HG03565 (cell line): ENCODE results near the gene IFI6.

ENCODE experiments used
- ATAC-seq: cut with Tn5 transposase; IDR thresholded peaks from one replicate; pipeline ENCODE4 v1.9.1; 2021; ENCODE audit warnings: mild to moderate bottlenecking, moderate library complexity; ENCODE audit not compliant: unreplicated experiment

IFI6 gene

GRCh38 chr1:27676410-27676809 lies 4.4 kb upstream of the IFI6 start:
- ATAC-seq, result no peak

- ATAC-seq, result no peak
Measured at GRCh38 chr1:27672750-27673112, 739 bp upstream of the IFI6 start.

DNA sequence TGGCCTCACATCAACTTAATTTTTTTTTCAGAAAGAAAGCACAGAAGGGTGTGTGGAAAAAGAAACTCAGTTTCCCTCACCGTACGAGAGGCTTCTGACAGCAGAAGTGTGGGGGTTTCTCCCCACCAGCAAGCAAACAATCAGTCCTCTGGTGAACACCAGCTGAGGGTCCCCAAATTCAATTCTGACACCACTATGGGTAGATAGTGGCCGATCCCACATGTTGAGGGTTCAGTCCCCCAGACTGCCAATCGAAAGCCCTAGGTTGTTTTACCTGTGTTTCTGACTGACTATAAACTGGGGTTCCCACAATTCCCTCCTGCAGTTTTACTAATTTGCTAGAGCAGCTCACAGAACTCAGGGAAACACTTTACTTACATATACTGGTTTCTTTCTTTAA lies 2.1 kb downstream of the IFI6 start:
- no peak for ATAC-seq

DNA sequence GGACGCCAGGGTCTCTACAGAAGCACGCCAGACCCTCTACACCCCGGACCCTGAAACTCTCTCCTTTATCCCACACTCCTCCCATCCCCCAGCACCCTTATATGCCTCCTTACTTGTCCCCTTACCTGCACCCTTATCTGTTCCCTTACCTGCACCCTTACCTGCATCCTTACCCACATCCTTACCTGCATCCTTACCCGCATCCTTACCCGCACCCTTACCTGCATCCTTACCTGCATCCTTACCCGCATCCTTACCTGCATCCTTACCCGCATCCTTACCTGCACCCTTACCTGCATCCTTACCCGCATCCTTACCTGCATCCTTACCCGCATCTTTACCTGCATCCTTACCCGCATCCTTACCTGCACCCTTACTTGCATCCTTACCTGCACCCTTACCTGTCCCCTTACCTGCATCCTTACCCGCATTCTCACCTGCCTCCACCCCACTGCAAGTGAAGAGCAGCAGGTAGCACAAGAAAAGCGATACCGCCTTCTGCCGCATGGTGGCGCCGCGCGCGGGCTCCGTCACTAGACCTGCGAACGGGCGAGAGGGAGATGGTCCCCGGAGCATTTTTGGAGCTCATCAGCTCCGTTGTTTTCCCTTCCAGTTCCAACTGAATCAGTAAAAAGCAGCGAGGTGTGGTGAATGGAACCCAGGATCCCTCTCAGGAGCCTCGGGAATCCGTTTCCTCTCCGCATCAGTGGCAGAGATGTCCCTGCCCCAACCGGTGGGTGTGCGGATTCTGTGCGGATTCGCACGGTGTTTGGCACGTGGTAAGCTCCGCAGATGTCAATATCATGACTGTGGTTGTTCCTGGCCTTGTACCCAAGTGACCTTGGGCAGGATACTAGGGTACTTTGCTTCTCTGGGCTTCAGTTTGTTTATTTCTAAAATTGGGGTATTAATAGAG lies 2.9 kb downstream of the IFI6 start:
- no peak for ATAC-seq

- ATAC-seq, result no peak
Measured at GRCh38 chr1:27668121-27668807, 3.7 kb downstream of the IFI6 start.

DNA sequence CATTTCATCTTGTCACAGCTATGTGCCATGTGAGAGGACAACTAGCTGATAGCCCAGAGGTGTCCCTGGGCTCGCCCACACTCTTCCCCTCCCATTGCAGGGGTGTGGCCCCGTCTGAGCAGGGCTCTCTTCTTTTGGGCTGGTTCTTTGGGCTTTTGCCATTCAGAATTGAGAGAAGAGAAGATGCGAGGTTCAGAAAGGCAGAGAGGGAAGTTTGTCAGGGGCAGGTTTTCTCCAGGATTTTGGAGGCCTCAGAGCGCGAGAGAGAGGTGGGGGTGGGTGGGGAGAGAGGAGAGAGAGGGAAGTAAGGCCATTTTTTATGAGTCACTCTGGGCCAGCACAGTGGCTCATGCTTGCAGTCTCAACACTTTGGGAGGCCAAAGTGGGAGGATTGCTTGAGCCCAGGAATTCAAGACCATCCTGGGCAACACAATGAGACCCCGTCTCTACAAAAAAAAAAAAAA lies 5.2 kb downstream of the IFI6 start:
- no peak for ATAC-seq

GRCh38 chr1:27666294-27666693 lies 5.7 kb downstream of the IFI6 start:
- no peak for ATAC-seq

DNA sequence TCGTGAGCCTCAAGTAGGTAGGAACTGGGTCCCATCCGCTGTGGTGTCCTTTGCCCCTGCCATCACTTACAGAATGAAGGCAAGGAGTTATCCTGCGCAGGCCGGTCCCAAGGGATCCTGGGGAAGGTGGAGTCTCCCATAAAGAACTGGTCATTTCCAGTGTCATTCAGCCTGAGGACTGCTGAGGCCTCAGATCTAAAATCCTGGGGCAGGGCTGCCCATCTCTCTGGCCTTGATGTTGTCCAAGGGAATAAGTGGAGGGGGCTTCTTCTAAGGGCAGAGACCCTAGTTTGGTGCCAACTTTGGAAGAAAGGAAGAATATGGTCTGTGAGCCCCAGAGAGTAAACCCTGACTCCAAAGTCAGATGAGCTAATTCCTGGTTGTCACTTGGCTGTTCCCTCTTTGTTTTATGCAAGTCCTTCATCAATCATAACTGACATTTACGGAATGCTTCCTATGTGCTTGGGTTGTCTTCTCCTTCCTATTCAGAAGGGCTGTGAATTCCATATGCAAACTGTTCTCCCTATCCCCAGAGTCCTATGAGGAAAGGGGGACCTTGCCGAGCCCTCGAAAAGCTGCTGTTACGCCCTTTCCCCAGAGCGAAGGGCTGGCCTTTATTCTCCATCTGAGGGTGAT lies 6.9 kb downstream of the IFI6 start:
- ATAC-seq, result no peak

- no peak for ATAC-seq
Measured at GRCh38 chr1:27664291-27664690, 7.7 kb downstream of the IFI6 start.

GRCh38 chr1:27662707-27663393 lies 9.1 kb downstream of the IFI6 start:
- ATAC-seq, result peak; percentile 31

GRCh38 chr1:27662261-27662660 lies 9.7 kb downstream of the IFI6 start:
- ATAC-seq, result no peak

DNA sequence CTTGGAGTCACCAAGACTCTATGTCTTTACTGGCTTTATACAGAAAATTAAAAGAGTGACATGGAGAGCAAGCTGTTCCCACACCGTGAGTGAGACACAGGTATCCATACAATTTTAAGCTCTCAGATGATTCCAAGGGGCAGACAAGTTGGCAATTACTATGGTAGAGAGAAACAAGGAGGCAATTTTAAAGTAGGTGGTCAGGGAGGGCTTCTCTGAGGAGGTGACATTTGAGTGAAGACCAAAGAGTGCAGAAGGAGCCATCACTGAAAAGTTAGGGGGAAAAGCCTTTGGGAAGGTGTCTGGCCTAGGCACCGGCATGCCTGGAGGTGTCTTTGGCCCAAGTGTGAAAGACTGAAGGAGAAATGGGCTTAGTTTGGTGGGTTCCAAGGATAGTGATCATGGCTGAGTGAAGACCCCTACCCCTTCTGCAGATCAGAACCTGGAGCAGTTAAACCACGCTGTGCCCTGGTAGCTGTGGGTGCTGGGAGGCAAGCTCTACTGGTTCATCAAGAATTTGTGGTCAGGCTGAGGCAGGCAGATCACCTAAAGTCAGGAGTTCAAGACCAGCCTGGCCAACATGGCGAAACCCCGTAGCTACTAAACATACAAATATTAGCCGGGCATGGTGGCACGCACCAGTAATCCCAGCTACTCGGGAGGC lies 10.4 kb downstream of the IFI6 start:
- no peak for ATAC-seq

DNA sequence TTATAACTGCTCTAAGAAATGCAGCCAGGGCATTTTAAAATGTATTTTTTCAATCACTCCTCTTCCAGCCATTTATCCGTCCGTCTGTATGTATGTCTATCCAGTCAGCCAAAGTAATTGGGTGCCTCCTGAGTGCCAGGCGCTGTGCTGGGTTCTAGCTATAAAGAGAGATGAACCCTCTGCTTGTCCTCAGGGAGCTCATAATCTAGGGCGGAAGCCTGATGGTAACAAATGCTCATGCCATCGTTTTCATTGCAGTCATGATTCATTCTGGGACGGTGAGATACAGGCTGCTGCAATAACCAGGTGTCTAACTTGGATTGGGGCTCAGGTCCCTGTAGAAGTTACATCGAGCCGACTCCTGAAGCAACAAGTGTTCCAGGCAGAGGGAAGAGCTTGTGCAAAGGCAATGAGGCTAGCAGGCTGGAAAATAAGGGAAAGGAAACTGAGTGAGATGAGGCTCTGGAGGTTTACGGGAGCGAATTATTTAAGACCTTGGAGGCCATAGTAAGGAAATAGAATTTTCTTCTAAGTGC lies 11.6 kb downstream of the IFI6 start:
- ATAC-seq, result no peak

GRCh38 chr1:27659497-27660299 lies 12.3 kb downstream of the IFI6 start:
- ATAC-seq, result peak; percentile 58

GRCh38 chr1:27658951-27659496 lies 13.0 kb downstream of the IFI6 start:
- peak; percentile 7 for ATAC-seq

DNA sequence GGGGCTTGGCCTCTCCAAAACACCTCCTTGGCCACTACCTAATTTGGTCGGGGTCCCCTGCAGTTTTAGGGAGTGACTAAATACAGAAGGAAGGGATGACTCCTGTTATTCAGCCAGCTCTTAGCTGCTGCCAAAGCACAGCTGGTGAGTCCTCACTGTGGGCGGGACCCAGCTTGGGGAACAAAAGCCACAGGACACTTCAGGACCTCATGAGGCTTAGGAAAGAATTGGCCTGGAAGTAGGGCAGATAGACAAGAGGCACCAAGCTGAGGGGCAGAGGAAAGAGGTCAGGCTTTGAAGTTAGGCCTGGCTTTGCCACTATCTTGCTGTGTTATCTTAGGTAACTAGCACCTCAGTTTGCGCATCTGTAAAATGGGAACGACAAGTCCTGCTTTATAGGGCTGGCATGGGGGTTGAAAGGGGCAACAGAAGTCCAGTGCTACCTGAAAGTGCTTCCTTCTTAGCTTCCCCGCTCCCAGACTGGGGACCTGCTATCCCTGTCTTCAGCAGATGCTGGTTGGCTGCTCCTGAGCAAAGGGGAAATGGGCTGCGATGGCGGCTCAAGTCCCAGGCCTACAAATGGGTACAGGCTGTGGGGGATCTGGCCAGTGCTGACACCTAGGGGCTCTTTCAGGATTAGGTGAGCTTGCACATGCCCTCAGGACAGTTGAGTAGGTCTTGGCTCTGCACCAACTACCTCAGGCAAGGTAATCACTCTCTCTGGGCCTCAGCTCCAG lies 15.7 kb downstream of the IFI6 start:
- ATAC-seq, result no peak

- no peak for ATAC-seq
Measured at GRCh38 chr1:27655151-27655937, 16.6 kb downstream of the IFI6 start.
